ENCODE measurements around the gene BBOX1. TPM values are rescaled to one million over a fixed set of nuclear protein-coding genes. Genes with fewer than 3 reads are reported as not detected.

Gene BBOX1
- polyA plus RNA-seq, 2 of the 4 experiments (the other 2 are of a cell fraction) = not detected

DNA sequence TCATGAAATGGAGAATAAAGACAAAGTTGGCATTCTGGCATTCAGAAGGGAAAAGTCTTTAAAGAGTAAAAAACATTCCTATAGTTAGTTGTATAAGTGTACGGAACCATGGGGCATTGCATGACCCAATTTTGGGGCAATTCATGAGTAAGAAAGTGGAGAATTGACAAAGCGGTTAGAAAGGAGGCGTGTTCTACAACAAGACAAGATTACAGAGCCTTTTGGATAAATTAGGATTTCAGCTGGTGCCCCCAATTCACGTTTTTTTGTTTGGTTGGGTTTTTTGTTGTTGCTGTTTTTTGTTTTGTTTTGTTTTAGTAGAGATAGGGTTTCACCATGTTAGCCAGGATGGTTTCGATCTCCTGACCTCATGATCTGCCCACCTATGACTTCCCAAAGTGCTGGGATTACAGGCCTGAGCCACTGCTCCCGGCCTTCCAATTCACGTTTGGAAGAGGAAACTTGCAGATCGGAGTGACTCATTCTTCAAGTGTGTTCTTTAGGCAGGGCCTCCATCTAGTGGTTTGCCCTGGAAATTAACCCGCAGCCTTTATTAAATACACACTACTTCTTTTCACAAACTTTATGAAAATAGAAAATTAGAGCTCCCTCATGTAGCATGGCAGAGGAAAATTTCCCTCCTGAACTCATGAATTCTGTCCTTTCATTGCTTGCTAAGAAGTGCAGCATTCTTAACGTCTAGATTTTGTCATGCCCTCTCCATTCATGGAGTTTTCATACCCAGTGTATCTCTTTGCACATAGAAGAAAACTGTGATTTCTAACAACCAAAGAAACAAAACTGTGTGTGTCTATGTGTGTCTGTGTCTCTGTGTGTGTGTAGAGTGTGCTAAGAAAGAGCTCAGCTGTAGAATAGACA is 118.1 kb downstream of the BBOX1 start:
- Histone ChIP-seq H3K4me3 (no peak overlapping the region), H3K4me1 (no peaks in the 10 kb centered on the region), H3K9me3 (no peaks in the 10 kb centered on the region), H3K27ac (no peak overlapping the region), H3K4me2 (no peak overlapping the region)
- ATAC-seq = peak; percentile 92 to 97
- 16% methylated on average over 10 of the region's 10 CpGs for WGBS (ENCODE audit: missing lambda C conversion rate)
- TF ChIP-seq SREBF2 (IDR thresholded peaks at IDR 0.05) (peak; percentile 30; the same call in 1 of the 2 replicates), RARB (CRISPR knock-in tag; IDR thresholded peaks at IDR 0.05) (no peak), CTCF (IDR thresholded peaks at IDR 0.05) (peak; percentile 90), FOXS1 (CRISPR knock-in tag; IDR thresholded peaks at IDR 0.05) (no peak), RAD21 (conservative IDR thresholded peaks at IDR 0.05 in 1 of 2, IDR thresholded peaks at IDR 0.05 in 1 of 2) (peak; percentile 93 to 95), CEBPB (IDR thresholded peaks at IDR 0.05) (no peak), USF2 (IDR thresholded peaks at IDR 0.05) (no peak), ZSCAN20 (CRISPR knock-in tag; IDR thresholded peaks at IDR 0.05) (no peak), ESRRA (IDR thresholded peaks at IDR 0.05; ENCODE audit: borderline replicate concordance, low read length) (no peak), FOSL2 (IDR thresholded peaks at IDR 0.05) (peak; percentile 84), FOSL2 (CRISPR knock-in tag; IDR thresholded peaks at IDR 0.05) (peak; percentile 97), EP300 (IDR thresholded peaks at IDR 0.05) (no peak), CBX2 (IDR thresholded peaks at IDR 0.05; ENCODE audit: borderline replicate concordance, low read depth) (no peak), KDM5A (IDR thresholded peaks at IDR 0.05) (no peak), SMC3 (IDR thresholded peaks at IDR 0.05) (peak; percentile 84), HOXA7 (CRISPR knock-in tag; IDR thresholded peaks at IDR 0.05) (no peak)
- TF ChIP-seq, protein P1, sequence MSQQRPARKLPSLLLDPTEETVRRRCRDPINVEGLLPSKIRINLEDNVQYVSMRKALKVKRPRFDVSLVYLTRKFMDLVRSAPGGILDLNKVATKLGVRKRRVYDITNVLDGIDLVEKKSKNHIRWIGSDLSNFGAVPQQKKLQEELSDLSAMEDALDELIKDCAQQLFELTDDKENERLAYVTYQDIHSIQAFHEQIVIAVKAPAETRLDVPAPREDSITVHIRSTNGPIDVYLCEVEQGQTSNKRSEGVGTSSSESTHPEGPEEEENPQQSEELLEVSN (IDR thresholded peaks at IDR 0.05; ENCODE audit: borderline replicate concordance, low read depth) = no peak
- TF ChIP-seq, protein P2, sequence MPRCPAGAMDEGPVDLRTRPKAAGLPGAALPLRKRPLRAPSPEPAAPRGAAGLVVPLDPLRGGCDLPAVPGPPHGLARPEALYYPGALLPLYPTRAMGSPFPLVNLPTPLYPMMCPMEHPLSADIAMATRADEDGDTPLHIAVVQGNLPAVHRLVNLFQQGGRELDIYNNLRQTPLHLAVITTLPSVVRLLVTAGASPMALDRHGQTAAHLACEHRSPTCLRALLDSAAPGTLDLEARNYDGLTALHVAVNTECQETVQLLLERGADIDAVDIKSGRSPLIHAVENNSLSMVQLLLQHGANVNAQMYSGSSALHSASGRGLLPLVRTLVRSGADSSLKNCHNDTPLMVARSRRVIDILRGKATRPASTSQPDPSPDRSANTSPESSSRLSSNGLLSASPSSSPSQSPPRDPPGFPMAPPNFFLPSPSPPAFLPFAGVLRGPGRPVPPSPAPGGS (IDR thresholded peaks at IDR 0.05) = no peak
- FAIRE-seq = peak; percentile 65
- POLR2A ChIA-PET = no interaction called here
- CTCF ChIA-PET = interaction anchor here (0.6 to 3.3 kb wide), 63 partner anchors 9 to 886 kb away, joined by 3 to 67 read pairs (median 4); partner anchors contain the start of genes BBOX1 and FIBIN
- peak; percentile 80 to 84 for DNase-seq (ENCODE audit: low read depth in 1 of 2, low spot score in 1 of 2)

DNA sequence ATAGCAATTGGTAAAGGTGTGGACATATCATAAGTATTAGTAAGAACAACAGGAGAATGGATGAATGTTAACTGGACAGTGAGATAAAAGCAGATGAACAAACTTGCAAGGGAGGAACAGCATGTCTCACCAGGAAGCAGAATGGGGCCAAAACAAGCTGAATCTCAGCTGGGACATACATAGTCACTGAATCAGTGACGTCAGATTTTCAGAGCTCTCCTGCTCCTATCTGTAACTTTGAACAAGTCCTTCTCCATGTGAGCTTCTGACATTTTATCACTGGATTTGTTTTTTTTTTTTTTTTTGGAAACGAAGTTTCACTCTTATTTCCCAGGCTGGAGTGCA is 118.7 kb downstream of the BBOX1 start:
- POLR2A ChIA-PET = no interaction called here
- CTCF ChIA-PET = interaction anchor here (0.6 to 3.3 kb wide), 59 partner anchors 8 to 887 kb away, joined by 3 to 67 read pairs (median 4); partner anchors contain the start of genes BBOX1 and FIBIN

More for the DNA sequence above, 118.7 kb downstream of the BBOX1 start:
- no peak for TF ChIP-seq HEYL (CRISPR knock-in tag; IDR thresholded peaks at IDR 0.05)
- TF ChIP-seq TP53 (CRISPR knock-in tag; IDR thresholded peaks at IDR 0.05) = no peak
- no peak for TF ChIP-seq EHMT2 (IDR thresholded peaks at IDR 0.05; ENCODE audit: low read depth)
- no peak for TF ChIP-seq RCOR1 (IDR thresholded peaks at IDR 0.05; ENCODE audit: low read depth, low read length)
- TF ChIP-seq, protein P1 (IDR thresholded peaks at IDR 0.05; ENCODE audit: borderline replicate concordance, low read depth) = no peak
- TF ChIP-seq ZFP36 (IDR thresholded peaks at IDR 0.05; ENCODE audit: borderline replicate concordance, partially characterized antibody) = no peak
- no peak for TF ChIP-seq USF2 (IDR thresholded peaks at IDR 0.05)
- TF ChIP-seq, protein P3, sequence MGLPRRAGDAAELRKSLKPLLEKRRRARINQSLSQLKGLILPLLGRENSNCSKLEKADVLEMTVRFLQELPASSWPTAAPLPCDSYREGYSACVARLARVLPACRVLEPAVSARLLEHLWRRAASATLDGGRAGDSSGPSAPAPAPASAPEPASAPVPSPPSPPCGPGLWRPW (IDR thresholded peaks at IDR 0.05) = no peak
- no peak for TF ChIP-seq ZC3H11A (IDR thresholded peaks at IDR 0.05)
- DNase-seq (ENCODE audit: low read depth in 1 of 2, low spot score in 1 of 2) (no peak), FAIRE-seq (no peak), ATAC-seq (peak in 1 of 2 experiments; percentile 34; a peak in 3 of 6 replicates)
- no peaks in the 10 kb centered on the region for H3K4me1 ChIP-seq
- WGBS (ENCODE audit: missing lambda C conversion rate) = 38% methylated on average over 2 of the region's 2 CpGs
- H3K27ac ChIP-seq = no peak overlapping the region
- H3K4me2 ChIP-seq = no peak overlapping the region
- no peaks in the 10 kb centered on the region for H3K9me3 ChIP-seq
- no peak overlapping the region for H3K4me3 ChIP-seq
